CD4-positive, alpha-beta T cell treated with Interleukin-1 beta for 1 hour (primary cell): ENCODE results near the gene PHACTR3.

Source experiments
- DNase-seq, 2 donors: peaks; one replicate each; pipeline ENCODE4 v3.0.0-alpha.2; 2020 to 2022

Gene PHACTR3

GRCh38 chr20:59781226-59781625, 176.9 kb downstream of the PHACTR3 start:
- DNase-seq, result no peak

- DNase-seq, result peak in 1 of 2 donors; percentile 7
Observed at GRCh38 chr20:59782986-59783640, 178.8 kb downstream of the PHACTR3 start.

GRCh38 chr20:59783641-59784010, 179.3 kb downstream of the PHACTR3 start:
- DNase-seq, result no peak

- DNase-seq, result no peak
Observed at GRCh38 chr20:59784365-59784764, 180.0 kb downstream of the PHACTR3 start.

- no peak for DNase-seq
Observed at GRCh38 chr20:59784791-59785668, 180.7 kb downstream of the PHACTR3 start.

- no peak for DNase-seq
Observed at GRCh38 chr20:59785669-59785959, 181.3 kb downstream of the PHACTR3 start.

GRCh38 chr20:59785986-59786795, 181.9 kb downstream of the PHACTR3 start:
- no peak for DNase-seq

GRCh38 chr20:59786801-59787537, 182.6 kb downstream of the PHACTR3 start:
- DNase-seq, result no peak

GRCh38 chr20:59787538-59787890, 183.2 kb downstream of the PHACTR3 start:
- DNase-seq, result no peak

- no peak for DNase-seq
Observed at GRCh38 chr20:59788196-59788735, 183.9 kb downstream of the PHACTR3 start.

GRCh38 chr20:59788811-59789397, 184.6 kb downstream of the PHACTR3 start:
- no peak for DNase-seq

- no peak for DNase-seq
Observed at GRCh38 chr20:59789686-59790085, 185.3 kb downstream of the PHACTR3 start.

- no peak for DNase-seq
Observed at GRCh38 chr20:59790346-59790745, 186.0 kb downstream of the PHACTR3 start.

- no peak for DNase-seq
Observed at GRCh38 chr20:59792300-59792699, 188.0 kb downstream of the PHACTR3 start.

- DNase-seq, result no peak
Observed at GRCh38 chr20:59794555-59794954, 190.2 kb downstream of the PHACTR3 start.

GRCh38 chr20:59800309-59800708, 196.0 kb downstream of the PHACTR3 start:
- no peak for DNase-seq

GRCh38 chr20:59802018-59802417, 197.7 kb downstream of the PHACTR3 start:
- no peak for DNase-seq

- DNase-seq, result no peak
Observed at GRCh38 chr20:59802471-59803221, 198.3 kb downstream of the PHACTR3 start.

GRCh38 chr20:59804347-59804746, 200.0 kb downstream of the PHACTR3 start:
- DNase-seq, result no peak

- no peak for DNase-seq
Observed at GRCh38 chr20:59804871-59805665, 200.7 kb downstream of the PHACTR3 start.
